GM10248 (cell line): Measurements from ENCODE around the gene HAGHL.

ENCODE experiments used
- CTCF ChIA-PET: fragments of 300-600 bp; sonication (Branson Sonifier 250); formaldehyde crosslinking; extraction: SDS; loops from one replicate; lab custom pipeline; 2021; ENCODE audit warnings: antibody characterized with exemption; lab: Yijun Ruan, JAX
- POLR2A ChIA-PET: fragments of 350-650 bp; sonication (Branson Sonifier 250); formaldehyde crosslinking; extraction: SDS; loops from one replicate; lab custom pipeline; 2020; ENCODE audit warnings: antibody characterized with exemption; lab: Yijun Ruan, JAX
- DNase-seq: peaks from one replicate; pipeline ENCODE4 v3.0.0; 2012; ENCODE audit errors: extremely low spot score
- CTCF ChIP-seq: IDR thresholded peaks from 2 replicates; pipeline ENCODE4 v1.5.1; 2012; ENCODE audit warnings: mild to moderate bottlenecking, low read depth; ENCODE audit errors: extremely low read depth, missing control alignments, control extremely low read depth

HAGHL gene

GRCh38 chr16:724188-725040 lies 2.5 kb upstream of the HAGHL start:
- TF ChIP-seq CTCF = no peak
- DNase-seq = no peak
- ChIA-PET POLR2A (interaction anchor here (0.5 kb wide), 1 partner anchor 223 kb away, joined by 3 read pairs; no protein-coding TSS in a partner anchor), CTCF (interaction anchor here (1.2 to 8.0 kb wide), 6 partner anchors 9 to 61 kb away, joined by 3 to 59 read pairs (median 10); partner anchors contain the start of genes CIAO3 and METRN)

GRCh38 chr16:725041-725376 lies 1.9 kb upstream of the HAGHL start:
- no peak for DNase-seq
- ChIA-PET CTCF (interaction anchor here (1.3 to 8.0 kb wide), 5 partner anchors 10 to 61 kb away, joined by 3 to 59 read pairs (median 12); partner anchors contain the start of genes CIAO3 and METRN), POLR2A (interaction anchor here (0.5 kb wide), 1 partner anchor 224 kb away, joined by 3 read pairs; no protein-coding TSS in a partner anchor)
- no peak for TF ChIP-seq CTCF

- CTCF ChIA-PET = interaction anchor here (0.6 to 8.0 kb wide), 5 partner anchors 10 to 60 kb away, joined by 3 to 59 read pairs (median 12); partner anchors contain the start of genes CIAO3 and METRN
Measured at GRCh38 chr16:725463-726187, 1.3 kb upstream of the HAGHL start.

GRCh38 chr16:726188-726437 lies 793 bp upstream of the HAGHL start:
- POLR2A ChIA-PET = interaction anchor here (1.2 kb wide), 1 partner anchor 10 kb away, joined by 5 read pairs; no protein-coding TSS in a partner anchor

More at GRCh38 chr16:725463-726187, 1.3 kb upstream of the HAGHL start:
- POLR2A ChIA-PET = no interaction called here
- DNase-seq = no peak
- no peak for TF ChIP-seq CTCF

GRCh38 chr16:727291-727977 lies 528 bp downstream of the HAGHL start:
- no peak for DNase-seq
- POLR2A ChIA-PET = interaction anchor here (0.9 to 1.2 kb wide), 2 partner anchors 9 to 47 kb away, joined by 5 to 7 read pairs; partner anchors contain the start of gene STUB1
- CTCF ChIA-PET = interaction anchor here (1.2 to 8.0 kb wide), 4 partner anchors 12 to 58 kb away, joined by 3 to 59 read pairs (median 8); partner anchors contain the start of genes CIAO3 and METRN
- no peak for TF ChIP-seq CTCF

More at GRCh38 chr16:726188-726437, 793 bp upstream of the HAGHL start:
- no peak for DNase-seq
- TF ChIP-seq CTCF = no peak
- CTCF ChIA-PET = interaction anchor here (0.6 to 8.0 kb wide), 5 partner anchors 11 to 59 kb away, joined by 3 to 59 read pairs (median 12); partner anchors contain the start of genes CIAO3 and METRN
